GM19035 (cell line): ENCODE measurements around the gene CTSO.
A peak's percentile ranks its signal among the peaks of the same experiment; 100 is the strongest.

Source experiments
- ATAC-seq: cut with Tn5 transposase; IDR thresholded peaks from one replicate; pipeline ENCODE4 v1.9.1; 2021; ENCODE audit not compliant: unreplicated experiment

Gene CTSO

GRCh38 chr4:155953151-155954117, at the start of gene CTSO:
TSS of gene CTSO (minus strand) at chr4:155953866. CDS start at chr4:155953847, 19 bp downstream.
- peak; percentile 96 for ATAC-seq

GRCh38 chr4:156000491-156000890, 46.8 kb upstream of the CTSO start:
- ATAC-seq: no peak

GRCh38 chr4:155999725-156000124, 46.1 kb upstream of the CTSO start:
- ATAC-seq: no peak

DNA sequence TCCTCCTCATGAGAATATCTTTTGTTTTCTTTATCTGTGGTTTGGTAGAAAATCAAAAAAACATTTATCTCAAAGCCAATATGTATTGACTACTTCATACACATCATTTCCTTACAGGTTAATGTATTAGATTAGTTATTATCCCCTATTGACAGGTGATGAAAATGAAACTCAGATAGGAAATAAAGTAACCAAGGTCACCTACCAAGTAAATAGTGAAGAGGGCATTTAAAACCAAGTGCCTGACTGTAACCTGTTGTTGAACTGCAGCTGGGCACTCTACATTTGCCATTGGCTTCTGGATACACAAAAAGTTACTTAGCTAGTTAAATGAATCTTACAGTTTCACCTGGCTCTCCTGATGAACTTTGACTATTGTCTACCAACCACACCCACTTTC, 41.4 kb upstream of the CTSO start:
- ATAC-seq: no peak

GRCh38 chr4:155984106-155984797, 30.6 kb upstream of the CTSO start:
- no peak for ATAC-seq

- no peak for ATAC-seq
Measured at GRCh38 chr4:155982736-155983385, 29.2 kb upstream of the CTSO start.

- no peak for ATAC-seq
Measured at GRCh38 chr4:155978810-155979209, 25.1 kb upstream of the CTSO start.

DNA sequence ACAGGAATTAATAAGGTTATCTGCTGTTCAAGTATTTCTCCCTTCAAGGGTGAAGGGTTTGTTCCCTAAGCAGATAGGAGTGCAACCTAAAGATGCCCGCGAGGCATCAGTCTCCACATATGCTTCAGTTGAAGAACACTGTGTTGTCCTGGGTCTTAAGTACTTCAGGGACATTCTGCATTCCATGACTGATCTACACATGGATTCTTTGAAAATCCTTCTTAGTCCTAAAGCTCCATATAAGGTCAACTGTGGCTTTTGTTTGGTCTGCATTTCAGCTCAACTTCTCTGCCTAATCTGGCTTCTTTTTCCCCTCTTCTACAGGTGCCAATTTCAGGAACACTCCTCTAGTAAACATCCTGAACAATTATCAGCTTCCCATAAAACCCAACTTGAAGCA, 21.8 kb upstream of the CTSO start:
- no peak for ATAC-seq

- ATAC-seq: no peak
Measured at GRCh38 chr4:155974996-155975395, 21.3 kb upstream of the CTSO start.

- peak; percentile 96 for ATAC-seq
Measured at GRCh38 chr4:155974476-155974749, 20.7 kb upstream of the CTSO start.

GRCh38 chr4:155973639-155974475, 20.2 kb upstream of the CTSO start:
- ATAC-seq: peak; percentile 26

DNA sequence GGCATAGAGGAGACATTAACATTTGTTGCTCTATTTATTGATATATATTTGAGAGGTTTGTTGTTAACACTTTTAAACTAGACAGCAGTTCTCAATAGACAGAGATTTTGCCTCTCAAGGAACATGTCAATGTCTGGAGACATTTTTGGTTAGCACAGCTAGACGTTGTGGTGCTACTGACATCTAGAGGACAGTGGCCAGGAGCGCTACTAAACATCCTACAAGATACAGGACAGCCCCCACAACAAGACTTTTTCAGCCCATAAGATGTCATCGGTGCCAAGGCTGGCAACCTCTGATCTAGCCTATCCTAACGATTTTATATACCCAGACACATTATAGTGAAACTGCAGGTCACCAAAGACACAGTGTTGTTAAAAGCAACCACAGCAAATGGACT, 18.4 kb upstream of the CTSO start:
- ATAC-seq: peak; percentile 60

DNA sequence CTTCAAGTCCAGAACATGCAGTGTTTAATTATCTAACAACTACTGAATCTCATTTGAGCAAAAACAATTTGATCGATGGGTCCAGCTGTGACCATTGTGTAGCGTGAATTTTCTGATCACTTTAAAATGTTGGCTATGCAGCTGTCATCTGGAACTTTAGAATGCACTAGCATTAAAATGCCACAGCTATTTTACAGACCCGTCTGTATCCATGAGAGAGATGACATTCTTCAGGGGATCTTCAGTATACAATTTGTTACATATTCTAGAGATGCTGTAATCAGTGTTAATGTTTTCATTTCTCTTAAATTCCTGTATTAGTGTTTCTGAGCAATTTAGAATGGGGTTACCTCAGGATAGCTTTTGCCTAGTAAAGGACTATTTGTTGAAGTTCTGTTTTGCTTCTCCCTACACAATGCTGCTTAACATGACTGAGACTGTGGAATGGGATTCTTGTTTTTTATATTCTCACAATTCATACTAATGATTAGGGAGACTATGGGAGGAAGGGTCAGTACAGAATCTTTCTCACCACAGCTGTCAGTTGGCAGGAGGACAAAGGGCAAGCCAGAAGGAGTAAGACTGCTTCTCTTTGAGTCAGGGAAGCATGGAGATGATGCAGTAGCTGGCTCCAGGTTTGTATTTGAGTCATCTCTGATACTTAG, 13.2 kb upstream of the CTSO start:
- no peak for ATAC-seq

DNA sequence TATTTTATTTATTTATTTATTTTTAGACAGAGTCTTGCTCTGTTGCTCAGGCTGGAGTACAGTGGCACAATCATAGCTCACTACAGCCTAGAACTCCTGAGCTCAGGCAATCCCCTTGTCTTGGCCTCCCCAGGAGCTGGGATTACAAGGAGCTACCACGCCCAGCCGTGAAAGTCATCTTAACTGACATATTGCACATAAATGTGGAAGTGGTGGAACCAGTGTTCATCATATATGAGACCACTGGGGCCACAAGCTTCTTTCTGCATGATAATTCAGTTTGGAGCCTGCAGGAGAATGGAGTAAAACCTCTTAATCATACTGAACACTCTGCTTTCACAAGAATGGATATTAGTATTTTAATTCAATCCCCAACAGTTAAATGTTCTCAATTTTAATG, 12.5 kb upstream of the CTSO start:
- ATAC-seq: no peak

DNA sequence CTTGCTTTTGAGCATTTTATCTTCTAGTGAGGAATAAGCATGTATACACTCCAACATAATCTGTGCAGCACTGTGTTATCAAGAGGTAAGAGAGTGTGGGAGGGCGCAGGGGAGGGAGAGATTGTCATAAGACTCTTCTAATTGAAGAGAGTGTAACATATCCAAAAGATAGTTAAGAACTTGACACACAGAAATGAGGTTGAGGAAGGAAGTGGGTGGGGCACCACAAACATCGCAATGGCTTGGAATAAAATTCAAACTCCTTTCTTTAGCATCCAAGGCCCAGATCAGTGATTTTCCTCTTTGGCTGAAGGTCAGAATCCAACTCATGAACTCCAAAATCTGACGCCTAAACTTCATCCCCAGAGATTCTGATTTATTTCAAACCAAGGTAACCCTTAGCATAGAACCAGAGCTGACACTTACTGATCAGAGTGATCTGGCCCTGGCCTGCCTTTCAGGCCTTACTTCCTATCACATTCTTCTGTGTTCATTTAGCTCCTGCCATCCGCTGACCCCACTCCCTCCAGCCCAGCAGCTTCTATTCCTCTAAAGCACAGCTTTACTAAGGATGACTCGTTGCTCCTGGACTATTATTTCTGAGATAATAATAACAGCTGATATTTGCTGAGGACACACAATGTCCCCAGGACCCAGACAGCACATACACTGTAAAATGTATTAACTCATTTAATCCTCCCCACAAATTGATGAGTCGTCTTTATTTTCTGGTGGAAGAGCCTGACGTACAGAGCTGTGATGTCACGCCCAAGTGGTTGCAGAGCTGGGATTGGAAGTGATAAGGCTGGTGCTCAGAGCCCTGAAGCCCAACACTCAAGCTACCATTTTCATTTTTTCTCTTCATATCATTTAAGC, 10.6 kb upstream of the CTSO start:
- no peak for ATAC-seq

- ATAC-seq: no peak
Measured at GRCh38 chr4:155962767-155963166, 9.1 kb upstream of the CTSO start.

GRCh38 chr4:155961575-155961974, 7.9 kb upstream of the CTSO start:
- no peak for ATAC-seq

GRCh38 chr4:155960522-155960921, 6.9 kb upstream of the CTSO start:
- ATAC-seq: no peak

DNA sequence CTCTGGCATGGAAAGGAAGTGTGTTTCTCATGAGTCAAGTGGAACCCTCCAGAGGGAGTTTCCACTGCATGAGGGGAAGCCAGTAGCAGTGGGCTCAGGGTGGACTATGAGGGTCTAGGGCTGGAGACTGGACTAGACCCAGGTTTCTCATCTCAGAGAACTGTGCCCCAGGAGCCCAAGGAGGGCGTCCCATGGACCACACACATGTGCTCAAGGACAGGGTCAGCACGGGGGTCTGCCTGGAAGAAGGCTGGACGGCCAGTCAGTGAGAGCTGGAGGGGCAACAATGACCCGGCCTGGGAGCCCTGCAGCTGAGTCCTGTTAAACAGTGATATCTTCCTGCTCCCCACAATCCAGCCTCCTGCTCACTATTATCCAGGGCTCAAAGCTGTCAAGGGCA, 5.8 kb upstream of the CTSO start:
- no peak for ATAC-seq

DNA sequence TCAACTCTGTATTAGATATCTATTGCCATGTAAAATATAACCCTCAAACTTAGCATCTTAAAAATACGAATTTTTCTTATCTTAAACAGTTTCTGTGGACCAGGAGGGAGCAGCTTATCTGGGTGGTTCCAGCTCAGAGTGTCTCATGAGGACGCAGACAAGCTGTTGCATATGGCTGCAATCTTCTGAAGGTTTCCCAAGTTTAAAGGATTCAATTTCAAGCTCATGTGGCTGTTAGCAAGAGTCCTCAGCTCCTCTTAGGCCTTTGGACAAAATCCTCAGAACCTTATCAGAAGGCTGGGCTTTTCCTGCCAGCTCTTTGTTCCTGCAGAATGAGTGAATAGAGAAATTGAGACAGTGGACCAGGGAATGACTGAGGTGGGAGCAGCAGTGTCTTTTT, 2.8 kb upstream of the CTSO start:
- no peak for ATAC-seq
